ENCODE data around the gene CDC42BPG.

The CDC42BPG gene

GRCh38 chr11:64796047-64796756, 48.3 kb downstream of the CDC42BPG start:
- peaks cover 2% of the 10 kb centered on the region; the same call in 1 of the 2 replicates for H3F3A ChIP-seq (ENCODE audit: low read depth)
- H3K9me2 ChIP-seq (replicated peaks; ENCODE audit: low read depth, low read length) = no peaks in the 10 kb centered on the region
- H4K20me1 ChIP-seq (ENCODE audit: insufficient read depth, low read length, poor library complexity, severe bottlenecking) = no peaks in the 10 kb centered on the region
- no peaks in the 10 kb centered on the region for H3K36me3 ChIP-seq (ENCODE audit: insufficient read depth, low read length)
- peak overlapping the region; percentile 66 for H3K4me2 ChIP-seq (ENCODE audit: low read depth, low read length, poor library complexity, severe bottlenecking)
- no peaks in the 10 kb centered on the region for H3K27me3 ChIP-seq (ENCODE audit: insufficient read depth, low read length, poor library complexity, severe bottlenecking)
- TF ChIP-seq, protein P1, sequence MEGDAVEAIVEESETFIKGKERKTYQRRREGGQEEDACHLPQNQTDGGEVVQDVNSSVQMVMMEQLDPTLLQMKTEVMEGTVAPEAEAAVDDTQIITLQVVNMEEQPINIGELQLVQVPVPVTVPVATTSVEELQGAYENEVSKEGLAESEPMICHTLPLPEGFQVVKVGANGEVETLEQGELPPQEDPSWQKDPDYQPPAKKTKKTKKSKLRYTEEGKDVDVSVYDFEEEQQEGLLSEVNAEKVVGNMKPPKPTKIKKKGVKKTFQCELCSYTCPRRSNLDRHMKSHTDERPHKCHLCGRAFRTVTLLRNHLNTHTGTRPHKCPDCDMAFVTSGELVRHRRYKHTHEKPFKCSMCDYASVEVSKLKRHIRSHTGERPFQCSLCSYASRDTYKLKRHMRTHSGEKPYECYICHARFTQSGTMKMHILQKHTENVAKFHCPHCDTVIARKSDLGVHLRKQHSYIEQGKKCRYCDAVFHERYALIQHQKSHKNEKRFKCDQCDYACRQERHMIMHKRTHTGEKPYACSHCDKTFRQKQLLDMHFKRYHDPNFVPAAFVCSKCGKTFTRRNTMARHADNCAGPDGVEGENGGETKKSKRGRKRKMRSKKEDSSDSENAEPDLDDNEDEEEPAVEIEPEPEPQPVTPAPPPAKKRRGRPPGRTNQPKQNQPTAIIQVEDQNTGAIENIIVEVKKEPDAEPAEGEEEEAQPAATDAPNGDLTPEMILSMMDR (conservative IDR thresholded peaks at IDR 0.05; ENCODE audit: low read length) = no peak
- TF ChIP-seq EZH2phosphoT487 (IDR thresholded peaks at IDR 0.05; ENCODE audit: borderline replicate concordance) = no peak
- peak overlapping the region; percentile 61 for H3K9ac ChIP-seq (ENCODE audit: low read depth, low read length, poor library complexity, severe bottlenecking)
- H3K9me3 ChIP-seq (ENCODE audit: insufficient read depth, low read depth, low read length) = no peaks in the 10 kb centered on the region
- peak overlapping the region; percentile 42 for H3K4me3 ChIP-seq (ENCODE audit: low read length, poor library complexity, severe bottlenecking)
- H2AFZ ChIP-seq (ENCODE audit: low read length) = no peak overlapping the region
- H3K79me2 ChIP-seq (ENCODE audit: insufficient read depth, low read length) = no peaks in the 10 kb centered on the region
- H3K4me1 ChIP-seq (ENCODE audit: insufficient read depth, low read length, poor library complexity, severe bottlenecking) = peaks cover 52% of the 10 kb centered on the region

GRCh38 chr11:64794526-64794925, 49.9 kb downstream of the CDC42BPG start:
- Histone ChIP-seq H3K27me3 (ENCODE audit: insufficient read depth, low read length, poor library complexity, severe bottlenecking) (no peaks in the 10 kb centered on the region), H3K4me2 (ENCODE audit: low read depth, low read length, poor library complexity, severe bottlenecking) (no peak overlapping the region), H2AFZ (ENCODE audit: low read length) (no peak overlapping the region), H3K79me2 (ENCODE audit: insufficient read depth, low read length) (no peaks in the 10 kb centered on the region), H4K20me1 (ENCODE audit: insufficient read depth, low read length, poor library complexity, severe bottlenecking) (no peaks in the 10 kb centered on the region), H3K9me3 (ENCODE audit: insufficient read depth, low read depth, low read length) (no peaks in the 10 kb centered on the region), H3K4me1 (ENCODE audit: insufficient read depth, low read length, poor library complexity, severe bottlenecking) (peaks cover 42% of the 10 kb centered on the region), H3K9ac (ENCODE audit: low read depth, low read length, poor library complexity, severe bottlenecking) (peak overlapping the region; percentile 44), H3K9me2 (replicated peaks; ENCODE audit: low read depth, low read length) (no peaks in the 10 kb centered on the region), H3K36me3 (ENCODE audit: insufficient read depth, low read length) (no peaks in the 10 kb centered on the region), H3F3A (ENCODE audit: low read depth) (peaks cover 2% of the 10 kb centered on the region; the same call in 1 of the 2 replicates), H3K4me3 (ENCODE audit: low read length, poor library complexity, severe bottlenecking) (no peak overlapping the region)
- no peak for TF ChIP-seq EZH2phosphoT487 (IDR thresholded peaks at IDR 0.05; ENCODE audit: borderline replicate concordance)

GRCh38 chr11:64793271-64794160, 50.9 kb downstream of the CDC42BPG start:
- peak overlapping the region; percentile 0 for H3K4me3 ChIP-seq (ENCODE audit: low read length, poor library complexity, severe bottlenecking)
- no peak for TF ChIP-seq EZH2phosphoT487 (IDR thresholded peaks at IDR 0.05; ENCODE audit: borderline replicate concordance)
- TF ChIP-seq, protein P1 (conservative IDR thresholded peaks at IDR 0.05; ENCODE audit: low read length) = no peak
- H2AFZ ChIP-seq (ENCODE audit: low read length) = peak overlapping the region; percentile 79
- H3K27me3 ChIP-seq (ENCODE audit: insufficient read depth, low read length, poor library complexity, severe bottlenecking) = no peaks in the 10 kb centered on the region
- H3K79me2 ChIP-seq (ENCODE audit: insufficient read depth, low read length) = no peaks in the 10 kb centered on the region
- H3F3A ChIP-seq (ENCODE audit: low read depth) = peaks cover 2% of the 10 kb centered on the region; the same call in 1 of the 2 replicates
- peak overlapping the region; percentile 44 for H3K9ac ChIP-seq (ENCODE audit: low read depth, low read length, poor library complexity, severe bottlenecking)
- H3K9me3 ChIP-seq (ENCODE audit: insufficient read depth, low read depth, low read length) = no peaks in the 10 kb centered on the region
- H3K9me2 ChIP-seq (replicated peaks; ENCODE audit: low read depth, low read length) = no peaks in the 10 kb centered on the region
- H3K36me3 ChIP-seq (ENCODE audit: insufficient read depth, low read length) = no peaks in the 10 kb centered on the region
- peaks cover 35% of the 10 kb centered on the region for H3K4me1 ChIP-seq (ENCODE audit: insufficient read depth, low read length, poor library complexity, severe bottlenecking)
- H3K4me2 ChIP-seq (ENCODE audit: low read depth, low read length, poor library complexity, severe bottlenecking) = peak overlapping the region; percentile 41
- no peaks in the 10 kb centered on the region for H4K20me1 ChIP-seq (ENCODE audit: insufficient read depth, low read length, poor library complexity, severe bottlenecking)
